Activated T-cell treated with anti-CD3 and anti-CD28 coated beads, Interleukin-2, amount 50 U/mL, for 24 hours (primary cell): ENCODE measurements around the gene SMYD2.

ENCODE experiments used
- DNase-seq: peaks from one replicate; pipeline ENCODE4 v3.0.0-alpha.2; 2020
- H3K27ac Mint-ChIP-seq: 2 replicates; pipeline ENCODE4 v1.8.0; 2020; ENCODE audit warnings: mild to moderate bottlenecking, mixed read lengths
- H3K27me3 Mint-ChIP-seq: 2 replicates; pipeline ENCODE4 v1.8.0; 2020; ENCODE audit warnings: mixed read lengths
- H3K36me3 Mint-ChIP-seq: 2 replicates; pipeline ENCODE4 v1.8.0; 2020; ENCODE audit warnings: low read depth, mixed read lengths
- H3K4me1 Mint-ChIP-seq: 2 replicates; pipeline ENCODE4 v1.8.0; 2020; ENCODE audit warnings: low read depth, mixed read lengths
- H3K4me3 Mint-ChIP-seq: 2 replicates; pipeline ENCODE4 v1.8.0; 2020; ENCODE audit warnings: mild to moderate bottlenecking, moderate library complexity, mixed read lengths
- H3K9me3 Mint-ChIP-seq: 2 replicates; pipeline ENCODE4 v1.8.0; 2020; ENCODE audit warnings: mixed read lengths

The SMYD2 gene

GRCh38 chr1:214305164-214305751 lies 24.3 kb downstream of the SMYD2 start:
- Mint-ChIP-seq H3K27me3 (no peaks in the 10 kb centered on the region), H3K4me1 (peaks cover 39% of the 10 kb centered on the region)

GRCh38 chr1:214306269-214306668 lies 25.3 kb downstream of the SMYD2 start:
- H3K27me3 Mint-ChIP-seq: no peaks in the 10 kb centered on the region
- H3K4me1 Mint-ChIP-seq: peaks cover 44% of the 10 kb centered on the region
- H3K9me3 Mint-ChIP-seq: no peaks in the 10 kb centered on the region
- no peak overlapping the region for H3K4me3 Mint-ChIP-seq
- no peak overlapping the region for H3K27ac Mint-ChIP-seq
- no peak for DNase-seq
- H3K36me3 Mint-ChIP-seq: peaks cover 3% of the 10 kb centered on the region

More at GRCh38 chr1:214305164-214305751, 24.3 kb downstream of the SMYD2 start:
- Mint-ChIP-seq H3K9me3 (no peaks in the 10 kb centered on the region), H3K4me3 (no peak overlapping the region), H3K36me3 (peaks cover 3% of the 10 kb centered on the region), H3K27ac (no peak overlapping the region)
- no peak for DNase-seq

GRCh38 chr1:214310010-214310409 lies 29.1 kb downstream of the SMYD2 start:
- no peak overlapping the region for H3K27ac Mint-ChIP-seq
- peaks cover 10% of the 10 kb centered on the region for H3K36me3 Mint-ChIP-seq
- H3K9me3 Mint-ChIP-seq: no peaks in the 10 kb centered on the region
- peaks cover 30% of the 10 kb centered on the region for H3K4me1 Mint-ChIP-seq
- no peak for DNase-seq
- H3K4me3 Mint-ChIP-seq: no peak overlapping the region
- no peaks in the 10 kb centered on the region for H3K27me3 Mint-ChIP-seq

- H3K36me3 Mint-ChIP-seq: peaks cover 18% of the 10 kb centered on the region
- no peaks in the 10 kb centered on the region for H3K9me3 Mint-ChIP-seq
- no peak for DNase-seq
- H3K27ac Mint-ChIP-seq: peak overlapping the region; percentile 48
- H3K27me3 Mint-ChIP-seq: no peaks in the 10 kb centered on the region
- H3K4me1 Mint-ChIP-seq: peaks cover 30% of the 10 kb centered on the region
- peak overlapping the region; percentile 58 for H3K4me3 Mint-ChIP-seq
Measured at GRCh38 chr1:214310777-214311690, 30.1 kb downstream of the SMYD2 start.

GRCh38 chr1:214312530-214313051 lies 31.6 kb downstream of the SMYD2 start:
- Mint-ChIP-seq H3K36me3 (peaks cover 30% of the 10 kb centered on the region), H3K27me3 (no peaks in the 10 kb centered on the region), H3K27ac (no peak overlapping the region), H3K9me3 (no peaks in the 10 kb centered on the region), H3K4me3 (no peak overlapping the region), H3K4me1 (peaks cover 30% of the 10 kb centered on the region)
- DNase-seq: no peak

- Mint-ChIP-seq H3K4me3 (no peak overlapping the region), H3K36me3 (peaks cover 47% of the 10 kb centered on the region), H3K4me1 (peaks cover 17% of the 10 kb centered on the region), H3K27ac (no peak overlapping the region), H3K9me3 (no peaks in the 10 kb centered on the region), H3K27me3 (no peaks in the 10 kb centered on the region)
- no peak for DNase-seq
Measured at GRCh38 chr1:214314178-214314843, 33.4 kb downstream of the SMYD2 start.

GRCh38 chr1:214316593-214316992 lies 35.6 kb downstream of the SMYD2 start:
- H3K27ac Mint-ChIP-seq: no peak overlapping the region
- H3K4me1 Mint-ChIP-seq: no peaks in the 10 kb centered on the region
- H3K4me3 Mint-ChIP-seq: no peak overlapping the region
- DNase-seq: no peak
- H3K27me3 Mint-ChIP-seq: no peaks in the 10 kb centered on the region
- H3K9me3 Mint-ChIP-seq: no peaks in the 10 kb centered on the region
- H3K36me3 Mint-ChIP-seq: peaks cover 63% of the 10 kb centered on the region

GRCh38 chr1:214317300-214317699 lies 36.3 kb downstream of the SMYD2 start:
- no peaks in the 10 kb centered on the region for H3K9me3 Mint-ChIP-seq
- no peak for DNase-seq
- no peak overlapping the region for H3K27ac Mint-ChIP-seq
- H3K27me3 Mint-ChIP-seq: no peaks in the 10 kb centered on the region
- peaks cover 4% of the 10 kb centered on the region for H3K4me1 Mint-ChIP-seq
- peaks cover 70% of the 10 kb centered on the region for H3K36me3 Mint-ChIP-seq
- no peak overlapping the region for H3K4me3 Mint-ChIP-seq

- DNase-seq: no peak
- H3K27me3 Mint-ChIP-seq: no peaks in the 10 kb centered on the region
- no peaks in the 10 kb centered on the region for H3K9me3 Mint-ChIP-seq
- H3K36me3 Mint-ChIP-seq: peaks cover 75% of the 10 kb centered on the region
- H3K4me1 Mint-ChIP-seq: peaks cover 4% of the 10 kb centered on the region
- H3K4me3 Mint-ChIP-seq: no peak overlapping the region
- H3K27ac Mint-ChIP-seq: no peak overlapping the region
Measured at GRCh38 chr1:214317734-214318133, 36.8 kb downstream of the SMYD2 start.

- Mint-ChIP-seq H3K27me3 (no peaks in the 10 kb centered on the region), H3K36me3 (peaks cover 80% of the 10 kb centered on the region), H3K4me3 (no peak overlapping the region), H3K4me1 (peaks cover 4% of the 10 kb centered on the region), H3K9me3 (no peaks in the 10 kb centered on the region), H3K27ac (no peak overlapping the region)
- no peak for DNase-seq
Measured at GRCh38 chr1:214318356-214318755, 37.4 kb downstream of the SMYD2 start.

- Mint-ChIP-seq H3K27me3 (no peaks in the 10 kb centered on the region), H3K36me3 (peaks cover 82% of the 10 kb centered on the region), H3K9me3 (no peaks in the 10 kb centered on the region), H3K27ac (no peak overlapping the region), H3K4me1 (peaks cover 4% of the 10 kb centered on the region), H3K4me3 (no peak overlapping the region)
- DNase-seq: no peak
Measured at GRCh38 chr1:214318956-214319736, 38.2 kb downstream of the SMYD2 start.

GRCh38 chr1:214319938-214320337 lies 39.0 kb downstream of the SMYD2 start:
- Mint-ChIP-seq H3K36me3 (peaks cover 84% of the 10 kb centered on the region), H3K9me3 (no peaks in the 10 kb centered on the region), H3K4me1 (peaks cover 4% of the 10 kb centered on the region), H3K27ac (no peak overlapping the region), H3K4me3 (no peak overlapping the region), H3K27me3 (no peaks in the 10 kb centered on the region)
- no peak for DNase-seq

GRCh38 chr1:214321705-214322453 lies 40.9 kb downstream of the SMYD2 start:
- peak overlapping the region; percentile 12 for H3K27ac Mint-ChIP-seq
- H3K4me1 Mint-ChIP-seq: peaks cover 4% of the 10 kb centered on the region
- DNase-seq: no peak
- no peak overlapping the region for H3K4me3 Mint-ChIP-seq
- peaks cover 78% of the 10 kb centered on the region for H3K36me3 Mint-ChIP-seq
- no peaks in the 10 kb centered on the region for H3K9me3 Mint-ChIP-seq
- no peaks in the 10 kb centered on the region for H3K27me3 Mint-ChIP-seq
